Ectodermal cell (in vitro differentiated cells): Measurements from ENCODE around the gene PRSS27.

Source experiments
- H3K27ac ChIP-seq: 2 replicates; pipeline ENCODE4 v1.7.0; 2013; ENCODE audit warnings: mild to moderate bottlenecking, low read depth, low read length; ENCODE audit not compliant: insufficient read depth, poor library complexity, severe bottlenecking
- H3K27me3 ChIP-seq: 2 replicates; pipeline ENCODE4 v1.7.0; 2013; ENCODE audit warnings: mild to moderate bottlenecking, low read length; ENCODE audit not compliant: insufficient read depth, control insufficient read depth, poor library complexity, severe bottlenecking
- H3K36me3 ChIP-seq: one replicate; pipeline ENCODE4 v1.7.0; 2013; ENCODE audit warnings: low read length; ENCODE audit not compliant: control insufficient read depth, insufficient read depth
- H3K4me1 ChIP-seq: one replicate; pipeline ENCODE4 v1.7.0; 2013; ENCODE audit warnings: low read length; ENCODE audit not compliant: control insufficient read depth, insufficient read depth
- H3K4me3 ChIP-seq: 2 replicates; pipeline ENCODE4 v1.7.0; 2013; ENCODE audit warnings: low read depth, low read length, control low read depth; ENCODE audit not compliant: insufficient read depth
- H3K9me3 ChIP-seq: 2 replicates; pipeline ENCODE4 v1.7.0; 2013; ENCODE audit warnings: mild to moderate bottlenecking, low read length, moderate library complexity; ENCODE audit not compliant: control insufficient read depth
- WGBS, 2 experiments: methylation state at CpG; one replicate each; pipeline ENCODE4 v1.1.7; 2013; ENCODE audit warnings: missing lambda C conversion rate in 2 of 2; 5-methylcytosine and 5-hydroxymethylcytosine counted together

The PRSS27 gene

DNA sequence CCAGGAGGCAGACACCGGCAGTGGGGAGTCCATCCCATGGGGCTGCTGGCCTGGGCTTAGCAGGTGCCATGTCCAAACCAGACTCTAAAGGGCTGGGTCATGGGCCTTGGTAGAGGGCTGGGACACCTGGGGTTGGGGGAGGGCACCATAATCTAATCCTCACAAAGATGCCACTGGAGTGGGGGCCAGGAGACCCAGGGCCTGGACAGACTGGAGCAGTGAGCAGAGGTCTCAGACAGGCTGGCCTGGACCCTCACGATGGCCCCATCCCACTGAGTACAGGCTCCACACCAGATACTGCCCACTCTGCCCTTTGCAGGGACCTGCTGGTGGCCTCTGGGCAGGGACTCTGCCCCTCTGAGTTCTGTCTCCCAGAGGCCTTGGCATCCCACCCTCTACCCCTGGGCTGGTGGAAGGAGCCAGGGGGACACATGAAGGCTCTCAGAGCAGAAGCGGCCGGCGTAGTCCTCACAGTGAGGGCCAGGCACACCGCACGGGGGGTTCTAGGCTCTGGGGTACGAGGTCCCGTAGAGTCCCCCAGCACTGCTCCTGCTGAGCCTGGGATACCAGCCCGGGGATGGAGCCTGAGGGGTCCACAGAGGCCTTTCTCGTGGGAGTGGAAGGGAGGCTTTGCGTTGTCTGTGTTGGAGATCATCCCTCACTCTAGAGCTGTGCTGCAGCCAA, 22.4 kb upstream of the PRSS27 start:
- 93% methylated on average over 12 of the region's 12 CpGs for WGBS, 2 experiments
- no peak overlapping the region for H3K4me3 ChIP-seq
- no peak overlapping the region for H3K27ac ChIP-seq
- H3K9me3 ChIP-seq = no peaks in the 10 kb centered on the region
- H3K36me3 ChIP-seq = no peaks in the 10 kb centered on the region
- H3K27me3 ChIP-seq = no peaks in the 10 kb centered on the region
- H3K4me1 ChIP-seq = no peaks in the 10 kb centered on the region

DNA sequence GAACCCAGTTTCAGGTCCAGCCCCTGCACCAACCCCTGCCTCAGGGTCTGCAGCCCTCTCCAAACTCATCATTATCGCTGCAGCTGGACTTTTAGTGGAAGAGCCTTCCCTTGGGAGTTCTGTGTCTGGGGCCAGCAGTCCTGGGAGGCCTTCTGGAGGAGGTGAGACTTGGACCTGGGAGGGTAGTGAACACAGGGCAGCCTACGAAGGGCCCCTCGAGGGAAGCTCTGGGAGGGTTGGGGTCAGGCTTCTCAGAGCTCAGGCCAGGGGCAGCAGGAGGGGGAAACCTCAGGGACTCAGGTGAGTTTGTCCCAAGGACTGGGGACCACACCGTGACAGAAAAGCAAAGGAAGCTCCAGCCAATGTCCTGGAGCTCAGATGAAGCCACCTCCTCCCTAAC, 21.1 kb upstream of the PRSS27 start:
- no peaks in the 10 kb centered on the region for H3K4me1 ChIP-seq
- H3K27ac ChIP-seq = no peak overlapping the region
- no peaks in the 10 kb centered on the region for H3K36me3 ChIP-seq
- H3K4me3 ChIP-seq = no peak overlapping the region
- no peaks in the 10 kb centered on the region for H3K9me3 ChIP-seq
- 90 to 94% methylated on average over 4 of the region's 4 CpGs for WGBS, 2 experiments
- no peaks in the 10 kb centered on the region for H3K27me3 ChIP-seq

DNA sequence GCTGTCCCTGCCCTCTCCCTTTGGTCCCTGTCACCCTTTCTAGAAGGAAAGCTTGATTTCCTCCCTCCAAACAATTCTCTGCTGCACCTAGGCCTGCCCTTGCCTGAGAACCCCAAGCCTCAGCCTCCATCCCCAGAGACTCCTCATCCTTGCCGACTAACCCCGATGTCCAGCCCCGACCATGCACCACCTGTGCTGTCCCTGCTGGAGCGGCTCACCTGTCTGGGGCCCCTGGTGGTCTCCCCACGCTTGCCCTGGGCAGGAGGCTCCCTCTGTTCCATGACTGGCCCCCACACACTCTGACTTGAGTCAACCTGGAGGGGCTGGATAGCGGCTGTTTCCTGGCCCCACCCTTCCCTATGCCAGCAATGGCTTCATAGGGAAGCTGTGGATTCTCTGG, 20.5 kb upstream of the PRSS27 start:
- WGBS, 2 experiments = 91 to 95% methylated on average over 6 of the region's 6 CpGs

DNA sequence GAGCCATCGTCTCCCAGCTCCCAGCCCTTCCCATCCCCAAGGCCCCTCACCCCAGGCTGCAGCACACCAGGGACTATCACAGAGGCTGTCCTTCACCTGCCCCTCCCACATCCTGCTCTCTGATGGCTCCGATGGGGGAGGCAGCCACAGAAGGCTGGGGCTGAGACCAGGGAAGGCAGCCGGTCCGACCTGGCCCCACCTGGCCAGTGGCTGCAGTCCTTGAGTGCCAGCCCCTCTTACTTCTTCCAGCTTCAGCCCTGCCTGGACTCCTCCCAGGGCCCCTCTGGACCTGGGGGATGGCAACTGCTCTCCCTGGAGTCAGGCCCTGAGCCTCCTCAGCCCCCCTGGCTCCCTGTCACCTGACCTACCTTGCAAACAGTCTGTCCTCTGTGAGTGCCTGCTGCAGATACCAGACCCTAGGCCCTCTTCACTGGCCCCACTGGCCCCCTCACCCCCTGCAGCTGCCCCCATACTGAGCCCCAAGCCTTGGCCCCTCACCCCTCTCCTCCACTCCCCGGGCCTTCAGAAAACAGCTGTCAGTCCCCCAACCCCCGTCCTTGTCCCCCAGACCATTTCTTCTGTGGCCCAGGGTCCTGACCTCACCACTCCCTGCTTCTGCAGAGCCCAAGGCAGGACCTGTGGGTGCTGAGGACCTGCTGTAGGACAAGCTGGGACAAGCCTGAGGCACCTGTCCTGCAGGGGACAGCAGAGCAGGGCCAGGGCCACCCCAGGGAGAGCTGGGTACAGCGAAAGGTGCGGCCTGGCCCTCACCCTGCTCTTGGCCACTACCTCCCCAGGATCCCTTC, 19.8 kb upstream of the PRSS27 start:
- WGBS, 2 experiments = 86% methylated on average over 8 of the region's 8 CpGs
- no peak overlapping the region for H3K4me3 ChIP-seq

More for the DNA sequence above, 20.5 kb upstream of the PRSS27 start:
- Histone ChIP-seq H3K4me3 (no peak overlapping the region), H3K27me3 (no peaks in the 10 kb centered on the region), H3K9me3 (no peaks in the 10 kb centered on the region), H3K4me1 (no peaks in the 10 kb centered on the region), H3K36me3 (no peaks in the 10 kb centered on the region), H3K27ac (no peak overlapping the region)

DNA sequence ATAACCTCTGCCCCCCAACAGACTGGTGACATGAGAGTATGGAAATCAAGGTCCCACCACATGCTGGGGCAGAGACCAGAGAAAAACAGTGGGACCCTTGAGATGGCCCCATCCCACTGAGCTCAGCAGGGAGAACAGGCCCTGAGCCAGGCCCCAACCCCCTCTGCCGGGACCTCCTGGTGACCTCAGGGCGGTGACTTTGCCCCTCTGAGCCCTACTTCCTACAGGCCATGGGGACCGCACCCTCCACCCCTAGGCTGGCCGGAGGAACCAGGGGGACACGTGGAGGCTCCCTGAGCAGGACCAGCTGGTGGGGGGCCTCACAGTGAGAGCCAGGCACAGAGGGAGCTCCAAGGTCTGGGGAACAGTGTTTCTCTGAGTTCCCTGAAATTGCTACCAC, 18.6 kb upstream of the PRSS27 start:
- Histone ChIP-seq H3K9me3 (no peaks in the 10 kb centered on the region), H3K4me1 (no peaks in the 10 kb centered on the region), H3K36me3 (no peaks in the 10 kb centered on the region), H3K4me3 (no peak overlapping the region), H3K27me3 (no peaks in the 10 kb centered on the region), H3K27ac (no peak overlapping the region)
- WGBS, 2 experiments = 84 to 88% methylated on average over 5 of the region's 5 CpGs

More for the DNA sequence above, 19.8 kb upstream of the PRSS27 start:
- H3K27ac ChIP-seq = no peak overlapping the region
- no peaks in the 10 kb centered on the region for H3K4me1 ChIP-seq
- H3K36me3 ChIP-seq = no peaks in the 10 kb centered on the region
- H3K27me3 ChIP-seq = no peaks in the 10 kb centered on the region
- no peaks in the 10 kb centered on the region for H3K9me3 ChIP-seq

DNA sequence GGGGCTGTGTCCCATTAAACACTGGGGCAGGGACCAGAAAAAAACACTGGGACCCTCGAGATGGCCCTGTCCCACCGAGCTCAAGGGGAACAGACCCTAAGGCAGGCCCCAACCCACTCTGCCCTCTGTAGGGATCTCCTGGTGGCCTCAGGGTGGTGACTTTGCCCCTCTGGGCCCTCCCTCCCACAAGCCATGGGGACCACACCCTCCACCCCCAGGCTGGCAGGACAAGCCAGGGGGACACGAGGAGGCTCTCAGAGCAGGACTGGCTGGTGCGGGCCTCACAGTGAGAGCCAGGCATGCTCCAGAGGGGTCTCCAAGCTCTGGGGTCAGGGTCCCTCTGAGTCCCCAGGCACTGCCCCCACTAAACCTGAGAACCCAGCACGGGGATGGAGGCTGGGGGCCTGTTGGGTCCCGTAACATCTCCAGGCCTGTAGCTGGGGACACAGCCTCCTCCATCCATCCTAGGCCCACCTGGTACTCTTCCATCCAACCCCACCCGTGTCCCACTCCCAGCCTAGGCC, 17.9 kb upstream of the PRSS27 start:
- H3K27me3 ChIP-seq = no peaks in the 10 kb centered on the region
- H3K36me3 ChIP-seq = no peaks in the 10 kb centered on the region
- H3K4me1 ChIP-seq = no peaks in the 10 kb centered on the region
- H3K9me3 ChIP-seq = no peaks in the 10 kb centered on the region
- no peak overlapping the region for H3K4me3 ChIP-seq
- WGBS, 2 experiments = 78 to 80% methylated on average over 7 of the region's 7 CpGs
- H3K27ac ChIP-seq = no peak overlapping the region

DNA sequence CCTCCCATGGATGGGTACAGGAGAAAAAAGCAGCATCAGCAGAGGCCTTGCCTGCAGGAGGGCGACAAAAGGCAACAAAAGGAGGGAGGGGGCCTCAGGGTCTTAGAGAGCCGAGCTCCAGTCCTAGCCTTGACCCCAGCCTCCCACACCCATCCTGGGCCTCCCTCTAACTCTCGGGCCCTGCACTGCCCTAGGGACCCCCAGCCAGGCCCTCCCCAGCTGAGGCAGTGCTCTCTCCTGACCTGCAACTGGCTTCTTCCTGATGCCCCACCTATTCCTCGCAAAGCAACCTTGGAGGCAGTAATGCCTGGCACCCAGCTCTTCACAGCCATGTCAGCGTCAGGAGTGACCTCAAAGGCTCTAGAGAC, 17.2 kb upstream of the PRSS27 start:
- Histone ChIP-seq H3K4me3 (no peak overlapping the region), H3K9me3 (no peaks in the 10 kb centered on the region), H3K27me3 (no peaks in the 10 kb centered on the region), H3K27ac (no peak overlapping the region), H3K4me1 (no peaks in the 10 kb centered on the region), H3K36me3 (no peaks in the 10 kb centered on the region)
- WGBS, 2 experiments = 65 to 68% methylated on average over 5 of the region's 5 CpGs

DNA sequence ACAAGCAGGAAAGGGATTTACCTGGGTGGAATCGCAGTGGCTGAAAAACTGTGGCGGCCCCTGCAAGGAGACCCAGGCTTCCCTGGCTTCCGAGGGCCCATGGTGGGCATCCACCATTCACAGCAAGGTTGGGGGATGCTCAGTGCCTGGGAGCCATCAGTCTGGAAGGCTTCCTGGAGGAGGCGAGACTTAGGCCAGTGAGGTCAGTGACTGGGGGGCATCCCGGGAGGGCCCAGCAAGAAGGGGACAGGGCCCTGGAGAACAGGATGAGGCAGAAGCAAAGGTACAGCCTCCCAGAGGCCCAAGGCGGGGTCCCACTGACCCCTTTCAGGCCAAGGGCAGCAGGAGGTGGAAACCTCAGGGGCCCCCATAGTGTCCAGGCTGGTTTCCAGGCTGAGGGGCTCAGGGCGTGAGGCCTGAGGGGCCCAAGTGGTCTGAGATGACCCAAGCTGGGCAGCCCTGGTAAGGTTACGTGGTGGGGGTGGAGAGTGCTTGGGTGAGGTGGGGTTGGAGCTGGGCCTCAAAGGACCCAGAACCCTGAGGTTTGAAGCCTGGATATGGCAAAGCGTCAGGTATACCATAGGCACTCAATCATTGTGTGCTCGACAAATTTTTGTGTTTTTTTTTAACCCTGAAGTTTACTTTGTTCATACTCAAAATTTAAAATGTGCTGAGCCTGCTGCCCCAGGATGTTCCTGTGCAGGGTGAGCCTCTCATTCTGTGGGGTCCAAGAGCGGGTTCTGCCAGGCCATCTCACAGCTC, 16.6 kb upstream of the PRSS27 start:
- H3K36me3 ChIP-seq = no peaks in the 10 kb centered on the region
- no peaks in the 10 kb centered on the region for H3K27me3 ChIP-seq
- no peaks in the 10 kb centered on the region for H3K4me1 ChIP-seq
- H3K27ac ChIP-seq = no peak overlapping the region
- H3K4me3 ChIP-seq = no peak overlapping the region
- 92 to 93% methylated on average over 11 of the region's 11 CpGs for WGBS, 2 experiments
- H3K9me3 ChIP-seq = no peaks in the 10 kb centered on the region

DNA sequence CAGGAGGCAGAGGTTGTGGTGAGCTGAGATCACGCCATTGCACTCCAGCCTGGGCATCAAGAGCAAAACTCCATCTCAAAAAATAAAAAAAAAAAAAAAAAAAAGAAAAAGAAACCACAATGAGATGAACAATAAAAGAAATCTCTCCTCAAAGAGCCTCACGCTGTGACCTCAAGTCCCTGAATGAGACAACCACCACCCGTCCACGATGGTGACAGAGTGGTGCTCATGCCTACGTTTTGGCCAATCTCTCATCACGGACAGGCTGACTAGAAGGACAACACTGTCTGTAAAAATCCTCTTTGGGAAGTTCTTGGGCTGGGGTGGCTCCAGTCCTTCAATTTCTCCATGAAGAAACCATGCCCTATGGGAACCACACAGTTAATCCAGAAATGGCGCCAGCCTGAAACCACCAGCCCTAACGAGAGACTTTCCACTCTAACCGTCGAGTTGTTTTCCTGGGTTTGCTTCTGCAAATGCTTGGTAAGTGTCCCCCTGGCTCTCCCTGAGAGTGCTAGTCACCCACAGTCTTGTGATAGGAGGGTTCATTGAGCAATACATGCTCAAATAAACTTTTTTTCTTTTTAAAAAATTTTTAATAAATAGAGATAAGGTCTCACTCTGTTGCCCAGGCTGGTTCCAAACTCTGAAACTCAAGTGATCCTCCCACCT, 15.0 kb upstream of the PRSS27 start:
- WGBS, 2 experiments = 92 to 94% methylated on average over 9 to 10 of the region's 10 CpGs
- Histone ChIP-seq H3K27me3 (no peaks in the 10 kb centered on the region), H3K9me3 (no peaks in the 10 kb centered on the region), H3K27ac (no peak overlapping the region), H3K4me3 (no peak overlapping the region), H3K36me3 (no peaks in the 10 kb centered on the region), H3K4me1 (no peaks in the 10 kb centered on the region)
